ENCODE measurements around the gene SH3YL1. TPM values are rescaled to one million over a fixed set of nuclear protein-coding genes. Genes with fewer than 3 reads are reported as not detected.

The SH3YL1 gene
- total RNA-seq, 4 donors from 2014 or later, result 70.7 to 344 (median 98.0) TPM

DNA sequence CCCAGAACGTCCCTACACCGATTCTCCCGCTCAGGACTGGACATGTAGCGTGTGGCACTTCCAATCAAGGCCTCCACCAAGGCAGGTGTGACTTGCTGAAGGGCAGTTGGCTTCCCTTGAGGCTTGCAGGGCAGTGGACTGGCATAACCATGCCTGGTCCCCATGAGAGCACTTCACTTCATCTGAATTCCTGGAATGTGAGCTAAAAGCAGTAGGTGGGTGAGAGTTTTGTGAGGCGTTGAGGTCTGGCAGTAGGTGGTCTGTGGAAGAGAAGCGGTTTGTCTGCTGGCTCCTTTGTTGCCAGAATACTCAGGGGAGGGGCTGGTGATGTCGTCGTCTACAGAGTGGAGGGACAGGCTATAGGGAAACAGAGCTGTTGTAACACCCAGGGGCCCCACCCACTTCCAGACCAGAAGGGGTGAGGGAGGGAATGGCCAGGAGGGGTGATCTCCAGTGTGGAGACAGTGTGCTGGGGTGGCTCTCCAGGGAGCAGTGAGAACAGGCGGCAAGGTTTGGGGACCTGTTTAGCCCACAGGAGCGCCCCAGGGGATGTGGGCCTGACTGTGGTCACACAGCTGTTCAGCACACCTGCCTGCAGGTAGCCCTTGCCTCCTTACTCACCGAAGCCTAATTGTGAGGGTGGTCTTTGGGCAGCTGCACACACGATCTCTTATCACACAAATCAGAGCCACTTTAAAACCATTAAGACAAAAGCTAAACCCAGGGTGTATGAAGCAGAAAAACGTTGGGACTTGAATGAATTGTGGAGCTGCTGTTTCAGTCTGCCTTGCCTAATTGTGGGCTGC, 45.5 kb upstream of the SH3YL1 start:
- in situ Hi-C loops (cut with MboI; ENCODE audit: low pct_ligation_motif_present in 1 of 4, low pct_unique_long_range_greater_than_20kb in 1 of 4, low sequenced_read_pairs in 3 of 4) (no loop called here), intact Hi-C loops (cut with DNase I; ENCODE audit: low total_unique reads) (no loop called here)
- Histone ChIP-seq H3K36me3 (no peaks in the 10 kb centered on the region), H3K4me1 (no peaks in the 10 kb centered on the region), H3K27ac (no peak overlapping the region), H3K9me3 (no peaks in the 10 kb centered on the region), H3K27me3 (no peaks in the 10 kb centered on the region), H3K4me3 (no peak overlapping the region)
- TF ChIP-seq EP300 (IDR thresholded peaks at IDR 0.05; ENCODE audit: low read depth) (no peak), POLR2AphosphoS5 (IDR thresholded peaks at IDR 0.05) (no peak), POLR2A (IDR thresholded peaks at IDR 0.05) (no peak)
- TF ChIP-seq, protein P1, sequence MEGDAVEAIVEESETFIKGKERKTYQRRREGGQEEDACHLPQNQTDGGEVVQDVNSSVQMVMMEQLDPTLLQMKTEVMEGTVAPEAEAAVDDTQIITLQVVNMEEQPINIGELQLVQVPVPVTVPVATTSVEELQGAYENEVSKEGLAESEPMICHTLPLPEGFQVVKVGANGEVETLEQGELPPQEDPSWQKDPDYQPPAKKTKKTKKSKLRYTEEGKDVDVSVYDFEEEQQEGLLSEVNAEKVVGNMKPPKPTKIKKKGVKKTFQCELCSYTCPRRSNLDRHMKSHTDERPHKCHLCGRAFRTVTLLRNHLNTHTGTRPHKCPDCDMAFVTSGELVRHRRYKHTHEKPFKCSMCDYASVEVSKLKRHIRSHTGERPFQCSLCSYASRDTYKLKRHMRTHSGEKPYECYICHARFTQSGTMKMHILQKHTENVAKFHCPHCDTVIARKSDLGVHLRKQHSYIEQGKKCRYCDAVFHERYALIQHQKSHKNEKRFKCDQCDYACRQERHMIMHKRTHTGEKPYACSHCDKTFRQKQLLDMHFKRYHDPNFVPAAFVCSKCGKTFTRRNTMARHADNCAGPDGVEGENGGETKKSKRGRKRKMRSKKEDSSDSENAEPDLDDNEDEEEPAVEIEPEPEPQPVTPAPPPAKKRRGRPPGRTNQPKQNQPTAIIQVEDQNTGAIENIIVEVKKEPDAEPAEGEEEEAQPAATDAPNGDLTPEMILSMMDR (IDR thresholded peaks at IDR 0.05), result no peak
- 17 to 66% methylated on average over 3 to 13 of the region's 13 CpGs for WGBS, 2 donors (ENCODE audit: low coverage in 1 of 2)
- DNase-seq, result no peak

DNA sequence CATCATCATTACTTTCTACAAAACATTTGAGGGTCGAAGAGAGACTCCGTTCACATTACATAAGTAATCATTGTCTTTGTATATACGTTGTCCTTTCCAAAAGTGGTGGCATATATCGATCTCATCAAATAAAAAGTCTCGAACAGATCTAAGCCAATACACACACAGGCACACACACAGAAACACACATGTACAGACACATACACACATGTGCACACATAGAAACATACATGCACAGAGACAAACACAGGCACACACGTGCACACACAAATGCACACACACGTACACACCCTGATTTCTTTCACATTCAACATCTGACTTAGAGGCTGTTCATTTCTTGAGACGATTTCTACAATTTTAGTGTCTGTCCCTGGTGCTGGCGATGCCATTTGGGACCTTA, 41.5 kb upstream of the SH3YL1 start:
- H3K4me1 ChIP-seq, result no peaks in the 10 kb centered on the region
- no peak for DNase-seq
- intact Hi-C loops (cut with DNase I; ENCODE audit: low total_unique reads) (no loop called here), in situ Hi-C loops (cut with MboI; ENCODE audit: low pct_ligation_motif_present in 1 of 4, low pct_unique_long_range_greater_than_20kb in 1 of 4, low sequenced_read_pairs in 3 of 4) (no loop called here)
- no peaks in the 10 kb centered on the region for H3K27me3 ChIP-seq
- H3K4me3 ChIP-seq, result no peak overlapping the region
- H3K9me3 ChIP-seq, result no peaks in the 10 kb centered on the region
- TF ChIP-seq POLR2AphosphoS5 (IDR thresholded peaks at IDR 0.05), result no peak
- TF ChIP-seq POLR2A (IDR thresholded peaks at IDR 0.05), result no peak
- TF ChIP-seq EP300 (IDR thresholded peaks at IDR 0.05; ENCODE audit: low read depth), result no peak
- TF ChIP-seq, protein P1 (IDR thresholded peaks at IDR 0.05), result no peak
- no peak overlapping the region for H3K27ac ChIP-seq
- H3K36me3 ChIP-seq, result no peaks in the 10 kb centered on the region
- WGBS, 2 donors (ENCODE audit: low coverage in 1 of 2), result 86 to 88% methylated on average over 7 to 9 of the region's 9 CpGs

DNA sequence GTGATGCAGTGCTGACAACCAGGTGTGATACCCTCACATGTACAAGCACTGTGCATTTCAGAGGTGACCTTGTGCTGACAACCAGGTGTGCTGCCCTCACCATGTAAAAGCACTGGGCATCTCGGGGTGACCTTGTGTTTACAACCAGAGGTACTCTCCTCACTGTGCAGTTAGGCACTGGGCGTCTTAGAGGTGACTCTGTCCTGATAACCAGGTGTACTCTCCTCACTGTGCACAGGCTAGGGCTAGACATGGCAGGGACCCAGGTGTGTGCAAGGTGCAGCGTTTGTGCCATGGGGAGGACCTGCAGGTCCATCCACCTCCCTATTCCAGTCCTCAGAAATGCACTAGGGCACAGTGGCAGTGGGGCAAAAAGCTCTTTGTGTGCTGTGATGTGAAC, 32.5 kb upstream of the SH3YL1 start:
- WGBS, 2 donors (ENCODE audit: low coverage in 1 of 2), result 64% methylated on average over 3 of the region's 3 CpGs; no CpG with 5 or more reads in 1 of the 2 donors
- Histone ChIP-seq H3K4me1 (no peaks in the 10 kb centered on the region), H3K27me3 (peaks cover 23% of the 10 kb centered on the region), H3K9me3 (peaks cover 0 to 2% of the 10 kb centered on the region in 2 donors), H3K36me3 (no peaks in the 10 kb centered on the region), H3K27ac (no peak overlapping the region), H3K4me3 (no peak overlapping the region)
- intact Hi-C loops (cut with DNase I; ENCODE audit: low total_unique reads) (no loop called here), in situ Hi-C loops (cut with MboI; ENCODE audit: low pct_ligation_motif_present in 1 of 4, low pct_unique_long_range_greater_than_20kb in 1 of 4, low sequenced_read_pairs in 3 of 4) (no loop called here)
- no peak for DNase-seq
- no peak for TF ChIP-seq POLR2A (IDR thresholded peaks at IDR 0.05)

DNA sequence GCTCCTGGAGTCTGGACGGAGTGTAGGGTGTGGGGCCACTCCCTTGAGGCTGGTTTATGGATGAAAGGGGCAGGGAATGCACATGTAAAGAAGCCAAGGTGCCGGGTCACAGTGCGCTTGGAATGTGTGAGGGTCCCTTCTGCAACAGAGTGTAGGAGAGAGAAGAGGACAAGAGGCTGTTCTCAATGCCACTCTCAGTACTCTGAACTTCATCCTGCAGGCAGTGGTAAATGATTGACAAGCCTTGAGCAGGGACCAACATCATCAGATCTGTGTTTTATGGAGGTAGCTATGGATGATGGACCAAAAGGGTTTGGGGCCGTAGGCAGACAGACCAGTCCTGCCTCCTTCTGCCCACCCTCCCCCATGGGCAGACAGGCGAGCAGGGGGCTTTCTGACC, 31.3 kb upstream of the SH3YL1 start:
- H3K27me3 ChIP-seq, result peaks cover 35% of the 10 kb centered on the region
- 39 to 58% methylated on average over 3 to 5 of the region's 5 CpGs for WGBS, 2 donors (ENCODE audit: low coverage in 1 of 2)
- no peaks in the 10 kb centered on the region for H3K36me3 ChIP-seq
- no peak overlapping the region for H3K4me3 ChIP-seq
- intact Hi-C loops (cut with DNase I; ENCODE audit: low total_unique reads) (no loop called here), in situ Hi-C loops (cut with MboI; ENCODE audit: low pct_ligation_motif_present in 1 of 4, low pct_unique_long_range_greater_than_20kb in 1 of 4, low sequenced_read_pairs in 3 of 4) (no loop called here)
- H3K4me1 ChIP-seq, result peaks cover 0 to under 1% (median 0%) of the 10 kb centered on the region in 4 donors
- no peak for DNase-seq
- TF ChIP-seq POLR2AphosphoS5 (IDR thresholded peaks at IDR 0.05) (no peak), POLR2A (IDR thresholded peaks at IDR 0.05) (no peak), EP300 (IDR thresholded peaks at IDR 0.05; ENCODE audit: low read depth) (no peak)
- TF ChIP-seq, protein P1 (IDR thresholded peaks at IDR 0.05), result no peak
- peaks cover 0 to 2% of the 10 kb centered on the region in 2 donors for H3K9me3 ChIP-seq
- no peak overlapping the region for H3K27ac ChIP-seq
